SJSA1 (cell line): ENCODE measurements around the gene YTHDC1. TPM values are rescaled to one million over a fixed set of nuclear protein-coding genes. Genes with fewer than 3 reads are reported as not detected.

Experiments used
- DNase-seq, 2 experiments: peaks; one replicate each; pipeline ENCODE4 v3.0.0-alpha.2; 2015 to 2020; ENCODE audit warnings: low spot score in 2 of 2, low read depth in 1 of 2
- H3K27ac ChIP-seq: fragments of 250-450 bp; sonication (Bioruptor Pico); 2 replicates; pipeline ENCODE4 v1.5.1; 2020; ENCODE audit warnings: mild to moderate bottlenecking, moderate library complexity
- H3K27me3 ChIP-seq: fragments of 250-450 bp; sonication (Bioruptor Pico); replicated peaks from 2 replicates; pipeline ENCODE4 v1.5.1; 2020; ENCODE audit warnings: mild to moderate bottlenecking, moderate library complexity
- H3K36me3 ChIP-seq: fragments of 250-450 bp; sonication (Bioruptor Pico); 2 replicates; pipeline ENCODE4 v1.5.1; 2020; ENCODE audit warnings: mild to moderate bottlenecking
- H3K4me1 ChIP-seq: fragments of 250-450 bp; sonication (Bioruptor Pico); replicated peaks from 2 replicates; pipeline ENCODE4 v1.6.1; 2021; ENCODE audit warnings: mild to moderate bottlenecking
- H3K4me3 ChIP-seq: fragments of 250-450 bp; sonication (Bioruptor Pico); 2 replicates; pipeline ENCODE4 v1.5.1; 2020; ENCODE audit warnings: mild to moderate bottlenecking
- H3K9me3 ChIP-seq: fragments of 250-450 bp; sonication (Bioruptor Pico); replicated peaks from 2 replicates; pipeline ENCODE4 v1.5.1; 2020; ENCODE audit warnings: mild to moderate bottlenecking
- total RNA-seq: library from RNA; depleted of rRNA; stranded (reverse); fragments of >200 nt; shearing (Covaris generic); gene quantifications from 2 replicates; pipeline ENCODE4 v1.2.3, GENCODE V29; 2014

YTHDC1 gene
- total RNA-seq, 1 experiment from 2014 or later, result 63.0 TPM

DNA sequence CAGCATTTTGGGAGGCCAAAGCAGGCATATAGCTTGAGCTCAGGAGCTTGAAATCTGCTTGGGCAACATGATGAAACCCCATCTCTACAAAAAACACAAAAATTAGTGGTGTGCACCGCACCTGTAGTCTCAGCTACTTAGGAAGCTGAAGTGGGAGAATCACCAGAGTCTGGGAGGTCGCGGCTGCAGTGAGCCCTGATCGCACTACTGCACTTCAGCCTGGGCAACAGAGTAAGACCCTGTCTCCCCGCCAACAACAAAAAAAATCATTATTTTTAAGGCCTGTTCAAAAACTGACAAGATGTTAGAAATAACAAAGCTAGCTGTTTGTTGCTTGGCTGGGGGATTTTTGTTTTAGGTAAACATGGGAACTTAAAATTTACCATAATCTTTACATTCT, 5.1 kb downstream of the YTHDC1 start:
- Histone ChIP-seq H3K9me3 (no peaks in the 10 kb centered on the region), H3K4me1 (peaks cover 30% of the 10 kb centered on the region), H3K27me3 (no peaks in the 10 kb centered on the region), H3K27ac (no peak overlapping the region), H3K36me3 (peaks cover 30% of the 10 kb centered on the region), H3K4me3 (no peak overlapping the region)
- no peak for DNase-seq

- peaks cover 28% of the 10 kb centered on the region for H3K36me3 ChIP-seq
- no peaks in the 10 kb centered on the region for H3K9me3 ChIP-seq
- DNase-seq, result no peak
Observed at GRCh38 chr4:68344049-68344448, 5.8 kb downstream of the YTHDC1 start.

GRCh38 chr4:68342134-68342533, 7.8 kb downstream of the YTHDC1 start:
- H3K27ac ChIP-seq, result no peak overlapping the region
- peaks cover 21% of the 10 kb centered on the region for H3K4me1 ChIP-seq
- peaks cover 26% of the 10 kb centered on the region for H3K36me3 ChIP-seq
- no peak overlapping the region for H3K4me3 ChIP-seq
- H3K27me3 ChIP-seq, result no peaks in the 10 kb centered on the region
- no peak for DNase-seq
- no peaks in the 10 kb centered on the region for H3K9me3 ChIP-seq

More at GRCh38 chr4:68344049-68344448, 5.8 kb downstream of the YTHDC1 start:
- H3K27me3 ChIP-seq, result no peaks in the 10 kb centered on the region
- peaks cover 30% of the 10 kb centered on the region for H3K4me1 ChIP-seq
- no peak overlapping the region for H3K27ac ChIP-seq
- H3K4me3 ChIP-seq, result no peak overlapping the region

DNA sequence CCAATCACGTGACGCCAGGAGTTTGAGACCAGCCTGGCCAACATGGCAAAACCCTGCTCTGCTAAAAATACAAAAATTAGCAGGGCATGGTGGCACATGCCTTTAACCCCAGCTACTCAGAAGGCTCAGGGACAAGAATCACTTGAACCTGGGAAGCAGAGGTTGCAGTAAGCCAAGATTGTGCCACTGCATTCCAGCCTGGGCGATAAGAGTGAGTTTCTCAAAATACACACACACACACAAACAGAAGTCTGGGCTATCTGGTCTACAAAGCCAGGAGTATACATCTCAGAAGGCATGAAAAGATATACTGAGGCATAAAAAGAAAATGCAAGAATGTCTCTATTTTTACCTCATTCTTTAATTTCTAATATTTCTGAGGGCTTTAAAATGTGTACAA, 11.3 kb downstream of the YTHDC1 start:
- Histone ChIP-seq H3K4me3 (no peak overlapping the region), H3K36me3 (peaks cover 42% of the 10 kb centered on the region), H3K9me3 (no peaks in the 10 kb centered on the region), H3K27ac (no peak overlapping the region), H3K4me1 (peaks cover 10% of the 10 kb centered on the region), H3K27me3 (no peaks in the 10 kb centered on the region)
- no peak for DNase-seq

DNA sequence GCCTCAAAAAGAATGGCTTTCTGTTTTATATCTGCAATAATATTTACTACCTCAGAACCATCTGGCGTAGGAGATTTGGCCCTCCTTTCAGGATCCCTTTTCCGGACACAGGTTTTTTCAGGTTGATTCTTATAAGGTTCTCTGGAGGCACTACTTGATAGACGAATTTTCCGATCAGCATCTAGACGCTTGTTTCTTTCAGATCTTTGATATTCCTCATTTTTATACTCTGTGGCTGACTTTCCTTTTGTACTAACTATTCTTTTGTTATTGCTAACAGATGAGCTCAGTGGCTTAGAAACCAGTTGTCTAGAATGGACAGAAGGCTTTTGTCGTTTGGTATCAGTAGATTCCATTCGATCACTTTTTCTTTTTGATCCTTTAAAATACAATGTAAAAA, 12.4 kb downstream of the YTHDC1 start:
- Histone ChIP-seq H3K27me3 (no peaks in the 10 kb centered on the region), H3K4me1 (peaks cover 10% of the 10 kb centered on the region), H3K9me3 (no peaks in the 10 kb centered on the region), H3K27ac (no peak overlapping the region), H3K36me3 (peaks cover 53% of the 10 kb centered on the region), H3K4me3 (no peak overlapping the region)
- DNase-seq, result no peak

DNA sequence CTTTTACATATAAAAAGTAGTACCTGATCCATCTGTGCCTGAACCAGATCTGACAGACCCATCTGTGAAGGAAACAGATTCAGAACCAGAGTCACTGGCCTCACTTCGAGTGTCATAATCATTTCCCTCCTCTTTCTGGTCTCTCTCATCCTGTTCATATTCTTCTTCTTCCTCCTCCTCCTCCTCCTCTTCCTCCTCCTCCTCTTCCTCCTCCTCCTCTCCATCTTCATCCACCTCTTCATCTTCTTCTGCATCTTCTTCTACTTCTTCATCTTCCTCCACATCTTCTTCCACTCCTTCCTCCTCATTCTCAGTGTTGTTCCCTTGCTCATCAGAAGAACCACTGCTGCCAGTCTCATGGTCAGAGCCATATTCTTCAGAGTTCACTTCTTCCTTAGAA, 12.9 kb downstream of the YTHDC1 start:
- DNase-seq, result no peak
- peaks cover 7% of the 10 kb centered on the region for H3K4me1 ChIP-seq
- H3K27ac ChIP-seq, result no peak overlapping the region
- H3K27me3 ChIP-seq, result no peaks in the 10 kb centered on the region
- peaks cover 55% of the 10 kb centered on the region for H3K36me3 ChIP-seq
- no peak overlapping the region for H3K4me3 ChIP-seq
- no peaks in the 10 kb centered on the region for H3K9me3 ChIP-seq

GRCh38 chr4:68336530-68336929, 13.4 kb downstream of the YTHDC1 start:
- H3K36me3 ChIP-seq, result peaks cover 55% of the 10 kb centered on the region
- no peaks in the 10 kb centered on the region for H3K9me3 ChIP-seq
- no peak for DNase-seq
- H3K4me3 ChIP-seq, result no peak overlapping the region
- peaks cover 2% of the 10 kb centered on the region; the same call in 1 of the 2 replicates for H3K4me1 ChIP-seq
- no peaks in the 10 kb centered on the region for H3K27me3 ChIP-seq
- no peak overlapping the region for H3K27ac ChIP-seq

- Histone ChIP-seq H3K4me1 (peaks cover 3% of the 10 kb centered on the region; the same call in 1 of the 2 replicates), H3K27ac (no peak overlapping the region), H3K9me3 (no peaks in the 10 kb centered on the region), H3K36me3 (peaks cover 79% of the 10 kb centered on the region), H3K27me3 (no peaks in the 10 kb centered on the region), H3K4me3 (no peak overlapping the region)
- no peak for DNase-seq
Observed at GRCh38 chr4:68326141-68326540, 23.7 kb downstream of the YTHDC1 start.

DNA sequence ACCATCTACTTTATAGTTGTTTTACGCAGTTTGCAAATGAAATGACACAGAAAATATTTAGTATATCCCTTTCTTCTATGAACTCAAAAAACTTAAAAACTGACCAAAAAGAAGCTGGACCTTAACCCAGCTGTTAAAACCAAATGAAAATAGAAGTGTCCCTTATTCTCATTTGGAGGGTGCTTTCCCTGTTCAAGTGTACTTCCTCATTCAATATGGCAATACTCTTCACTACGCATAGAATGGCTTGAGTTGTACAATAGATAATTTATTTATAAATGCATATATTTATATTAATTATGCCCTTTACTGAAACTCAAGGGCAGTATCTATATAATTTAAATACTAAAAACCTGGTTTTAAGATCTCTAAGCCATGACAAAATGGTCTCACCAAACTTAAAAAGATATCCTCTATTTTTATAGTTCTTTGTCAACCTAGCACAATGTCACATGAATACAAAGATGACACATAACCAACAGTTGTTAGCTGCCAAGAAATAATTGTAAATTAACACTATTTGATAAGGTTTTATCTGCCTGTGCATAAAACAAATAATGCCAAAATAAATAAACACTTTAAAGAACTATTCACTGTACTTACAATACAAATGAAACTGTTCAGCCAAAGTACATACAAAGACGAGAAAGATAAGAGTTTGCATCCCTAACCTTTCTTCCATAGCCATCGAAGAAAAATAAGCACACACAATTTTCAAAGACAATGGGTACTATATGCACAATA, 25.2 kb downstream of the YTHDC1 start:
- Histone ChIP-seq H3K36me3 (peaks cover 78% of the 10 kb centered on the region), H3K27ac (no peak overlapping the region), H3K4me1 (peaks cover 3% of the 10 kb centered on the region; the same call in 1 of the 2 replicates), H3K27me3 (no peaks in the 10 kb centered on the region), H3K4me3 (no peak overlapping the region), H3K9me3 (no peaks in the 10 kb centered on the region)
- no peak for DNase-seq

GRCh38 chr4:68319040-68319439, 30.9 kb downstream of the YTHDC1 start:
- Histone ChIP-seq H3K4me1 (no peaks in the 10 kb centered on the region), H3K36me3 (peaks cover 94% of the 10 kb centered on the region), H3K27ac (no peak overlapping the region)

DNA sequence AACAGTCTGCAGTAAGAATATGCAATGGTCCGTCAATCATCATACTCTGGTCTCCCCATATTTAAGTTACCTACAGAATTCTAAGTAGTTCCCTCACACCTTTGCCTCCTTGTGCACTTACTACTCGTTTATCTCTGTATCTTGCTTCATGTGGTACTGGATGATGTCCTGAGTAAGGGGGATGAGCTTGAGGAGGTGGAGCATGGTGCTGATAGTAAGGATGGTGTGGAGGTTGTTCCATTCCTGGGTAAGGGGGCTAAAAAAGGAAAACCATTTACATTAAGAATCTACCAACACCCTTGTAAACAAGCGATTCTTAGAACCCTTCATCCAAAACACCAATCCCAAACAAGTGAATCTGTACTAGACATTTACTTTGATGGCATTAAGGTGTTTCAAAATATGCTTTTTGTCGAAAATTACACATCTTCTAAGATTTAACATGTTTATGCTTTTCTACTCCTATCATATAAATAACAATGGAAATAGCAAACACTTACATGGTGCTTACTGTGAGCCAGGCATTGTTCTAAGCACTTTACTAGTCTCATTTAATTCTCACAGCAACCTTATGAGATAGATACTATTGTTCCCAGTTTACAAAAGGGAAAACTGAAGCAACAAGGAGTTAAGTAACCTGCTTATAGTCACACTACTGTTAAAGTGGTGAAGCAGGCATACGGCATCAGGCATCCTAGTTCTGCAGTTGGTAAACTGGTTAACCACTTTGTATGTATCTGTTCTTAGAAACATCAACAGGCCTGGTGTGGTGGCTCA, 33.5 kb downstream of the YTHDC1 start:
- no peak for DNase-seq
- Histone ChIP-seq H3K27ac (no peak overlapping the region), H3K9me3 (no peaks in the 10 kb centered on the region), H3K27me3 (no peaks in the 10 kb centered on the region), H3K4me1 (no peaks in the 10 kb centered on the region), H3K4me3 (no peak overlapping the region), H3K36me3 (peaks cover 91% of the 10 kb centered on the region)

More at GRCh38 chr4:68319040-68319439, 30.9 kb downstream of the YTHDC1 start:
- no peak for DNase-seq
- no peak overlapping the region for H3K4me3 ChIP-seq
- H3K27me3 ChIP-seq, result no peaks in the 10 kb centered on the region
- no peaks in the 10 kb centered on the region for H3K9me3 ChIP-seq

DNA sequence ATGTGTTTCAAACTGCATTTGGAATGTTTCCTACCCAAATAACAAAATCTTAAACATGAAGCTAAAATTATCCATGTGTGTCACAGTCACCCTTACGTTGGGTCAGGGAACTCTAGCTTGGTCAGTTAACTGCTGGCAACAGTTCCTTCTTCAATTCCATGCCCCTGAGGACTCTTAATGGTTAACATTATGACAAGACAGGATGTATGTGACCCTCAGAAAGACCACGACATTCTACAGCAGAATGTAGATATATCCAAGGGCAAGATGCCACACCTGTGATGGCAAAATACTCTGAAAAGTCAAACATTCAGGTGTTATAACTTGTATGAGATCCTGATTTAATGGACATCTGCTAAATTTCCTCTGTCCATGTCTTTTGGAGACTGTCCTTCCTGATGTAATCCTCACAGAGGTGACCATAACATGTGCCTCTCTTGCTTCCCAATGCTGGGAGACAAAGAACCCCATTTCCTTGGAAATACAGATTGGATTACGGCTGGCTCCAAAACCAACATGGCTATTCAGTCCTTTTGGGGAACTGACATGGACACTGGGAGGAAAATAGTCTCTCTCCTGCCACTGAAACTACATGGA, 39.1 kb downstream of the YTHDC1 start:
- Histone ChIP-seq H3K4me1 (no peaks in the 10 kb centered on the region), H3K27ac (no peak overlapping the region), H3K27me3 (no peaks in the 10 kb centered on the region), H3K36me3 (peaks cover 40% of the 10 kb centered on the region), H3K9me3 (no peaks in the 10 kb centered on the region), H3K4me3 (no peak overlapping the region)
- no peak for DNase-seq

- DNase-seq, result no peak
- Histone ChIP-seq H3K4me1 (no peaks in the 10 kb centered on the region), H3K9me3 (no peaks in the 10 kb centered on the region), H3K27ac (no peak overlapping the region), H3K36me3 (no peaks in the 10 kb centered on the region), H3K4me3 (no peak overlapping the region), H3K27me3 (0 out of 2 replicates have a peak, but pooled peaks cover 6% of the 10 kb centered on the region)
Observed at GRCh38 chr4:68304731-68305130, 45.2 kb downstream of the YTHDC1 start.
